GM23338 (cell line): ENCODE results near the gene COL21A1. TPM values are rescaled to one million over a fixed set of nuclear protein-coding genes. Genes with fewer than 3 reads are reported as not detected.

Experiments
- ATAC-seq: fragments of 200-7000 bp; cut with Tn5 transposase; 3 replicates; pipeline ENCODE4 v1.9.1; 2020
- DNase-seq: peaks from one replicate; pipeline ENCODE4 v3.0.0-alpha.2; 2015; ENCODE audit warnings: low spot score
- H2AFZ ChIP-seq: fragments of 200-600 bp; sonication (generic); 2 replicates; pipeline ENCODE4 v1.8.0; 2016; ENCODE audit warnings: antibody characterized with exemption, mild to moderate bottlenecking, moderate library complexity
- H3F3A ChIP-seq: fragments of 200-600 bp; sonication (generic); replicated peaks from 2 replicates; pipeline ENCODE4 v1.8.0; 2017; ENCODE audit warnings: antibody characterized with exemption, mixed run types, low read depth
- H3K27ac ChIP-seq: fragments of 200-600 bp; sonication (generic); 2 replicates; pipeline ENCODE4 v1.6.1; 2016; ENCODE audit warnings: low read depth
- H3K27me3 ChIP-seq: fragments of 200-600 bp; sonication (generic); 2 replicates; pipeline ENCODE4 v1.8.0; 2016; ENCODE audit warnings: mild to moderate bottlenecking, mixed run types, moderate library complexity; ENCODE audit not compliant: insufficient read depth
- H3K36me3 ChIP-seq: fragments of 200-600 bp; sonication (generic); 2 replicates; pipeline ENCODE4 v1.8.0; 2016; ENCODE audit warnings: mild to moderate bottlenecking; ENCODE audit not compliant: insufficient read depth
- H3K4me1 ChIP-seq: fragments of 200-600 bp; sonication (generic); 2 replicates; pipeline ENCODE4 v1.8.0; 2016; ENCODE audit warnings: mild to moderate bottlenecking, moderate library complexity; ENCODE audit not compliant: insufficient read depth
- H3K4me2 ChIP-seq: fragments of 200-600 bp; sonication (generic); 2 replicates; pipeline ENCODE4 v1.7.1; 2017; ENCODE audit warnings: mixed run types
- H3K4me3 ChIP-seq: fragments of 200-600 bp; sonication (generic); 2 replicates; pipeline ENCODE4 v1.6.1; 2016; ENCODE audit warnings: mixed run types
- H3K79me2 ChIP-seq: fragments of 200-600 bp; sonication (generic); replicated peaks from 2 replicates; pipeline ENCODE4 v1.8.0; 2017; ENCODE audit warnings: mild to moderate bottlenecking; ENCODE audit not compliant: insufficient read depth
- H3K9me2 ChIP-seq: fragments of 200-600 bp; sonication (generic); 2 replicates; pipeline ENCODE4 v1.8.0; 2017; ENCODE audit not compliant: insufficient read depth
- H4K20me1 ChIP-seq: fragments of 200-600 bp; sonication (generic); replicated peaks from 2 replicates; pipeline ENCODE4 v1.8.0; 2017; ENCODE audit warnings: mild to moderate bottlenecking; ENCODE audit not compliant: insufficient read depth
- H3K27ac Mint-ChIP-seq: 2 replicates; pipeline ENCODE4 v1.8.0; 2020; ENCODE audit warnings: inconsistent platforms, mild to moderate bottlenecking, moderate library complexity, mixed read lengths
- H3K27me3 Mint-ChIP-seq: 3 replicates; pipeline ENCODE4 v1.8.0; 2022; ENCODE audit warnings: low read depth, mild to moderate bottlenecking, moderate library complexity, mixed read lengths, inconsistent platforms; ENCODE audit not compliant: insufficient read depth, poor library complexity
- H3K36me3 Mint-ChIP-seq: 3 replicates; pipeline ENCODE4 v1.8.0; 2021; ENCODE audit warnings: low read depth, mild to moderate bottlenecking, inconsistent platforms, moderate library complexity, mixed read lengths
- H3K4me1 Mint-ChIP-seq: 3 replicates; pipeline ENCODE4 v1.8.0; 2020; ENCODE audit warnings: mild to moderate bottlenecking, inconsistent platforms, mixed read lengths
- H3K4me3 Mint-ChIP-seq: 3 replicates; pipeline ENCODE4 v1.8.0; 2021; ENCODE audit warnings: moderate library complexity, mild to moderate bottlenecking, inconsistent platforms, mixed read lengths
- H3K9me3 Mint-ChIP-seq: 3 replicates; pipeline ENCODE4 v1.8.0; 2020; ENCODE audit warnings: moderate library complexity, mild to moderate bottlenecking, inconsistent platforms, mixed read lengths
- CREB1 ChIP-seq: fragments of 250-450 bp; sonication (Bioruptor Pico); IDR thresholded peaks from 2 replicates; pipeline ENCODE4 v1.5.0; 2020; ENCODE audit warnings: low read depth, mild to moderate bottlenecking, moderate library complexity
- NANOG ChIP-seq: IDR thresholded peaks from 2 replicates; pipeline ENCODE4 v1.6.1; 2016; ENCODE audit warnings: antibody characterized with exemption, borderline replicate concordance
- ZNF114 ChIP-seq: fragments of 250-450 bp; sonication (Bioruptor Pico); IDR thresholded peaks from 2 replicates; pipeline ENCODE4 v1.5.0; 2020; ENCODE audit warnings: mild to moderate bottlenecking, moderate library complexity
- polyA plus RNA-seq: library from polyadenylated mRNA; unstranded; fragments of >200 nt; fragmentation: Nextera tagmentation; extraction: Ambion mirVana; gene quantifications from 2 replicates; pipeline ENCODE4 v1.2.1, GENCODE V29; 2016
- total RNA-seq: library from RNA; depleted of rRNA; stranded (reverse); fragments of >200 nt; shearing (Covaris generic); gene quantifications from 2 replicates; pipeline ENCODE4 v1.2.3, GENCODE V29; 2014
- TF ChIP-seq, protein P1 (sequence below): IDR thresholded peaks from 2 replicates; pipeline ENCODE4 v1.6.1; 2016; ENCODE audit warnings: antibody characterized with exemption
- TF ChIP-seq, protein P2 (sequence below), 2 experiments: fragments of 200-600 bp in 1 of 2; sonication (generic) in 1 of 2; conservative IDR thresholded peaks; 2 replicates each; pipeline versions ENCODE4 v1.5.1 to v1.6.1; 2016 to 2017; ENCODE audit warnings: antibody characterized with exemption in 2 of 2, low read depth in 2 of 2, mild to moderate bottlenecking in 2 of 2, moderate library complexity in 1 of 2

Gene COL21A1
- total and polyA plus RNA-seq, 2 experiments from 2014 or later = 5.0 to 6.2 TPM

- Mint-ChIP-seq H3K4me1 (peaks cover 9% of the 10 kb centered on the region; the same call in 2 of the 3 replicates), H3K36me3 (no peaks in the 10 kb centered on the region), H3K9me3 (no peaks in the 10 kb centered on the region), H3K4me3 (no peak overlapping the region), H3K27ac (no peak overlapping the region), H3K27me3 (no peaks in the 10 kb centered on the region)
- Histone ChIP-seq H3K4me3 (no peak overlapping the region), H2AFZ (no peak overlapping the region), H3K27me3 (no peaks in the 10 kb centered on the region), H3F3A (no peaks in the 10 kb centered on the region), H3K9me2 (peaks cover 4% of the 10 kb centered on the region; the same call in 1 of the 2 replicates), H3K4me1 (peaks cover 8% of the 10 kb centered on the region), H3K27ac (no peak overlapping the region), H4K20me1 (no peaks in the 10 kb centered on the region), H3K36me3 (no peaks in the 10 kb centered on the region), H3K79me2 (no peaks in the 10 kb centered on the region), H3K4me2 (no peak overlapping the region)
- no peak for TF ChIP-seq CREB1 (CRISPR knock-in tag)
- TF ChIP-seq, protein P1, sequence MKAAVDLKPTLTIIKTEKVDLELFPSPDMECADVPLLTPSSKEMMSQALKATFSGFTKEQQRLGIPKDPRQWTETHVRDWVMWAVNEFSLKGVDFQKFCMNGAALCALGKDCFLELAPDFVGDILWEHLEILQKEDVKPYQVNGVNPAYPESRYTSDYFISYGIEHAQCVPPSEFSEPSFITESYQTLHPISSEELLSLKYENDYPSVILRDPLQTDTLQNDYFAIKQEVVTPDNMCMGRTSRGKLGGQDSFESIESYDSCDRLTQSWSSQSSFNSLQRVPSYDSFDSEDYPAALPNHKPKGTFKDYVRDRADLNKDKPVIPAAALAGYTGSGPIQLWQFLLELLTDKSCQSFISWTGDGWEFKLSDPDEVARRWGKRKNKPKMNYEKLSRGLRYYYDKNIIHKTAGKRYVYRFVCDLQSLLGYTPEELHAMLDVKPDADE = no peak
- TF ChIP-seq, protein P2, sequence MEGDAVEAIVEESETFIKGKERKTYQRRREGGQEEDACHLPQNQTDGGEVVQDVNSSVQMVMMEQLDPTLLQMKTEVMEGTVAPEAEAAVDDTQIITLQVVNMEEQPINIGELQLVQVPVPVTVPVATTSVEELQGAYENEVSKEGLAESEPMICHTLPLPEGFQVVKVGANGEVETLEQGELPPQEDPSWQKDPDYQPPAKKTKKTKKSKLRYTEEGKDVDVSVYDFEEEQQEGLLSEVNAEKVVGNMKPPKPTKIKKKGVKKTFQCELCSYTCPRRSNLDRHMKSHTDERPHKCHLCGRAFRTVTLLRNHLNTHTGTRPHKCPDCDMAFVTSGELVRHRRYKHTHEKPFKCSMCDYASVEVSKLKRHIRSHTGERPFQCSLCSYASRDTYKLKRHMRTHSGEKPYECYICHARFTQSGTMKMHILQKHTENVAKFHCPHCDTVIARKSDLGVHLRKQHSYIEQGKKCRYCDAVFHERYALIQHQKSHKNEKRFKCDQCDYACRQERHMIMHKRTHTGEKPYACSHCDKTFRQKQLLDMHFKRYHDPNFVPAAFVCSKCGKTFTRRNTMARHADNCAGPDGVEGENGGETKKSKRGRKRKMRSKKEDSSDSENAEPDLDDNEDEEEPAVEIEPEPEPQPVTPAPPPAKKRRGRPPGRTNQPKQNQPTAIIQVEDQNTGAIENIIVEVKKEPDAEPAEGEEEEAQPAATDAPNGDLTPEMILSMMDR (conservative IDR thresholded peaks at IDR 0.05; ENCODE audit: low read depth in 2 of 2) = no peak
- DNase-seq = no peak
- ATAC-seq = no peak
Measured at GRCh38 chr6:56026455-56027180, 220.8 kb downstream of the COL21A1 start.

GRCh38 chr6:56025795-56026194 is 221.6 kb downstream of the COL21A1 start:
- Histone ChIP-seq H3K27ac (no peak overlapping the region), H3K36me3 (no peaks in the 10 kb centered on the region), H4K20me1 (no peaks in the 10 kb centered on the region), H3K9me2 (peaks cover 4% of the 10 kb centered on the region; the same call in 1 of the 2 replicates), H3F3A (no peaks in the 10 kb centered on the region), H3K4me2 (no peak overlapping the region), H3K27me3 (no peaks in the 10 kb centered on the region), H2AFZ (no peak overlapping the region), H3K79me2 (no peaks in the 10 kb centered on the region), H3K4me1 (peaks cover 8% of the 10 kb centered on the region), H3K4me3 (no peak overlapping the region)
- ATAC-seq (no peak), DNase-seq (no peak)
- Mint-ChIP-seq H3K4me3 (no peak overlapping the region), H3K36me3 (no peaks in the 10 kb centered on the region), H3K4me1 (peaks cover 9% of the 10 kb centered on the region; the same call in 2 of the 3 replicates), H3K9me3 (no peaks in the 10 kb centered on the region), H3K27ac (no peak overlapping the region), H3K27me3 (no peaks in the 10 kb centered on the region)
- TF ChIP-seq, protein P1 = no peak
- TF ChIP-seq NANOG (no peak), ZNF114 (CRISPR knock-in tag) (no peak)
- TF ChIP-seq, protein P2 (conservative IDR thresholded peaks at IDR 0.05; ENCODE audit: low read depth in 2 of 2) = no peak
